ENCODE results near the gene SHOX. TPM values are rescaled to one million over a fixed set of nuclear protein-coding genes. Genes with fewer than 3 reads are reported as not detected.

SHOX gene
- total RNA-seq, 1 donor from 2014 or later: not detected

DNA sequence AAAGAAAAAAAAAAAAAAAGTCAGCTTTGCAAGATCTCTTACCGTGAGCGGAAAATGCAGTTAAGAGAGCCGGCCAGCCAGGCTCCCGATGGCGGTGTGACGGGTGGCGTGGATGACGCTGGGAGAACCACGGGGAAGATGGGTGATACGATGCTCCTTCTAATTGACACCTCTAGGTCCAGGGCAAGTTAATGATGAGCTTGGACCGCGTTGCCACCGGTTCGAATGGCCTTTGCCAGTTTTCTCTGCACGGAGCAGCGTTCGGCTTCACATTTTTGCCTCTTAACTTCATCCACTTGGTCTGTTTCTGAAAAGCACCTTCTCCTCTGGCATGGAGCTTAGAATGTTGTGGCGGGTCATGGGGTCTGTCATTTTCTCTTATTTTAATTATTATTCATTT, 33.2 kb downstream of the SHOX start:
- DNase-seq (ENCODE audit: low spot score): no peak

DNA sequence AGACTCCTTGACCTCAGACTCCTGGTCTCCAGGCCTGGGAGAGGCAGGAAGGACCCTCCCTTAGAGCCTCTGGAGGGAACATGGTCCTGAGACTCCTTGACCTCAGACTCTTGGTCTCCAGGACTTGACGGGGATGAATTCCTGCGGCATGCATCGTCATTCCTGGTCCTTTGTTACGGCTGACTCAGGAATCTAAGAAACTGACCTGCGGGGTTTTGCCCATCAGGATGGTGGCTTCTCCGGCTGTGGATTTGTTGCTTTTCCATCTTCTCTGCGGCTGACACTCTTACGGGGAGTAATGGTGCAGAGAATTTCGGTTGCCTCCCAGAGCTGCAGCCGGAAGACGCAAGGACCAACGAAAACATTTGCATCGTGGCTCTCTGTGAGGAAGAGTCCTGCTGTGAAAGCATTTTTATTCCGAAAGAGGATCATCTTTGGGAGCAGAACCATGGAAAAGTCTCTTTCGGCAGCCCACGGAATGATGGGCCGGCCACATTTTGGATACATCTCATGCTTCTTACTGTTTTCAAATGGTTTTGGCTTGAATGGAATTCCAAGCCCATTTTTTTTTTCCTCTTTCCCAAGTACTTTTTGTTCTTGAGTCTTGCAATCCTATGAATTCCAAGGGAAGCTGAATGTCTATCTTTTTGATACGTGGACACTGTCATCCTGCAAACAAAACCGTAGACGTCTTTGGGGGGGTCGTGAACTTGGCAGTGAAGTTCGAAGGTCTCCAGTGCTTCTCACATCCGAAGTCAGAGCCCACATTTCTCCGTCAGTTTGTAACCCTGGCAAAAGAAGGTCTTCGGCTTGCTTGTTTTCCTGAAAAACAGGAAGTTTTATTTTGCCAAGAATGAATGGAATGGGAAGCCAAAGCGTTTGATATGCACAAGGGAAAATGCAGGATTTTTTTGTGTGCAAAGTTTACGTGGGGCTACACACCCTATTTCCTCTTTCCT, 36.5 kb downstream of the SHOX start:
- no peak for DNase-seq (ENCODE audit: low spot score)

DNA sequence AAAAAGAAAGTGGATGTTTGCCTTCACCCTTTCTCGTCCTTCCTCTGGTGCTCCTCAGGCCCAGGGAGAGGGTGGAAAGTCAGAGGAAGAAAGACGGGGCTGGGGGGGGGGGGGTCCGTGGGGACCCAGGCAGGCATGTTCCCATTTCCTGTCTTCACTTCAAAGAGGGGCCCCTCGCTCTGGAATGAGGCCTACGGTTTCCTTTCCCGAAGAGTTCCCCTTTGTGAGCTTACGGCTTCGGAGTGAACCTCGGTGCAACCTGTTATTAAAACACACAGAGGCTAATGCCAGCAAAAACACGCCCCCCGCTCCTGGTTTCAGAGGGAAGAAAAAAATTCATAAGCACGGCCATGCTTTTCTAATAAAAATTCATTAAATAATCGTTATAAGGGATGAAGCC, 40.1 kb downstream of the SHOX start:
- no peak for DNase-seq (ENCODE audit: low spot score)

DNA sequence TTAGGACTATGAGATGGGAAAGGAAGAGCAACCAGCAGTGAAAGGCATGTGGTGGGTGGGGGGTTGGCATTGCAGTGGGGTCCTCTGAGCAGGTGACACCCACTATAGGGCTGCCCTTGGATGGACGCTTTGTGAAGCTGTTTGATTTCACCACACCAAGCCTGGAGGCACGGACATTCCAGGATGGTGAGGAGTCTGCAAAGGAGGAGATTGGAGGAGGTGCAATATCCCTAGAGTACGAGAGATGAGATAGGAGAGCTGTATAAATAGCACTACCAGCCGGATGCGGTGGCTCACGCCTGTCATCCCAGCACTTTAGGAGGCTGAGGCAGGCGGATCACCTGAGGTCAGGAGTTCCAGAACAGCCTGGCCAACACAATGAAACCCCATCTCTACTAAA, 42.3 kb downstream of the SHOX start:
- no peak for DNase-seq (ENCODE audit: low spot score)

DNA sequence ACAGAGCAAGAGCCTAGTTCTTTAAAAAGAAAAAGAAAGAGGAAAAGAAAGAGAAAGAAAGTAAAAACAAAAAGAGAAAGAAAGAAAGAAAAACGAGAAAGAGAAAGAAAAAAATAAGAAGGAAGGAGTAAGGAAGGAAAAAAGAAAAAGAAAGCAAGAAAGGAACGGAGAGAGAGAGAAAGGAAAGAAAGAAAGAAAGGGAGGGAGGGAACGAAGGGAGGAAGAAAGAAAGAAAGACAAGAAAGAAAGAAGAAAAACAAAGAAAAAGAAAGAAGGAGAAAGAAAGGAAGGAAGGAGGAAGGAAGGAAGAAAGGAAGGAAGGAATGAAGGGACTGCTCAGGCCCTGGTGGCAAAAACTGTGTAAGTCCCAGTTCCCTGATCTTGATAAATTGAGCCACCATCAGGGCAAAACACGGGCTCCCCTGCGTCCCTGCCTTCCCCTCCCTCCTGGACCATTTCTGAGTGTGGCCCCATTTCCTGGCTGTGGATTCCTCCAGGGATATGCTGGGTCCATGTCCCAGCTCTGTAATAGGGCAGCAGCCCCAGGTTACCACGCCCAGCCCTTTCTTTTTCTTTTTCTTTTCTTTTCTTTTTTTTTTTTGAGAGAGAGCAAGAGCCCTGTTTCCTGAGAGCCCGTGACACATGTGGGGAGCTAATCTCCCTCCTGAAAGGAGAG, 44.8 kb downstream of the SHOX start:
- DNase-seq (ENCODE audit: low spot score): no peak

DNA sequence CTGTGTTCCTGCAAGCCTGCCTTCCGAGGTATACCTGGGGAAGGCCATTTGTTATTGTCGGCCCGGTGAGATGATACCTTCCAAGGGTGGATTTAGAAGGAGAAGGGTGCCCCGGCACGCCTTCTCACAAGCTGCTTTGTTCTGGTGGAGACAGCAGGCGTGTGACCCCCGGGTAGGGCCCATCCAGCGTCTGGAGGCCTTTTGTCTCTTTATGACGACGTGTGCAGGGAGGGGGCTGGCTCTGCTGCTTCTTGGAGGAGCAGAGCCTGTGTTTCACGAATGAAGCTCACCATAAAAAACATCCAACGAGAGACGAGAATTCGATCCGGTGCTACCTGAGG, 45.3 kb downstream of the SHOX start:
- no peak for DNase-seq (ENCODE audit: low spot score)

DNA sequence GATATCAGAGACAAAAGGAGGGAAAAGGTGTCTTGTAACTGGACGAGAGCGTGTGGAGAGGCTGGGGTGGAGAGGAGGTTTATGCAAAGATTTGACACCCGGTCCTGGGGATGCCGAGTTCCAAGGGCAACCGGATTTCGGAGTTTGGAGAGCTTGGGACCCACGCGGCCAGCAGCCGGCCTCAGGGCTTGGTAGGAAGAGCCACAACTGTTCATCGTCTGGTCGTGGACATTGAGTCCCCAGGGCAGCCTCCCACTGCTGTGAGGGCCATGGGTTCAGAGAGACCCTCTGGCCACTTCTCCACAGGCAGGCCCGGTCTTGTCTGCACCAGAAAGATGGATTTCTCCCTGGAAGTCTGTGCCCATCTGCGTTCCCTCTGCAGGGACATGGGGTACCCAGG, 46.8 kb downstream of the SHOX start:
- no peak for DNase-seq (ENCODE audit: low spot score)

DNA sequence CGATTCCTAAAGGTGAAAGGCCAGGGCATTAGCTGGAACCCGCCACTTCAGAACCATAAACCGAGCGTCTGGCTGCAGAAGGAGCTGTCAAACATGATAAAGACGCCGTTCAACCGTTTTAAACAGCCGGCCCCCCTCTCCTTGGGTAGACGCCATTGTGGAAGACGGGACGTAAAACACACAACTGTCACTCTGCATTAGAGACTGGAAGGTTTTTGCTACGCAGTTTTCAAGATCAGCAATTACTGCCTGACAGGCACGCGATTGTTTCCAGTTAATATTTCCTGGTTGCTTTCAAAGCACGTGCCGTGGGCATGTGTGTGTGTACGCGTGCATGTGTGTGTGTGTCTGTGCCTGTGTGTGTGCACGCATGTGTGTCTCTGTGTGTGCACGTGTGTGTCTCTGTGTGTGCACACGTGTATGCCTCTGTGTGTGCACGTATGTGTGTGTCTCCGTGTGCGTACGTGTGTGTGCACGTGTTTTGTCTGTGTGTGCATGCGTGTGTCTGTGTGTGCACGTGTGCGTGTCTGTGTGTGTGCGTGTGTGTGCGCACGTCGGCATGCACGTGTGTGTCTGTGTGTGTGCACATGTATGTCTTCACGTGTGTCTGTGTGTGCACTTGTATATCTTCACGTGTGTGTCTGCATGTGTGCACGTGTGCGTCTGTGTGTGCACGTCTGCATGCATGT, 48.8 kb downstream of the SHOX start:
- DNase-seq (ENCODE audit: low spot score): no peak

DNA sequence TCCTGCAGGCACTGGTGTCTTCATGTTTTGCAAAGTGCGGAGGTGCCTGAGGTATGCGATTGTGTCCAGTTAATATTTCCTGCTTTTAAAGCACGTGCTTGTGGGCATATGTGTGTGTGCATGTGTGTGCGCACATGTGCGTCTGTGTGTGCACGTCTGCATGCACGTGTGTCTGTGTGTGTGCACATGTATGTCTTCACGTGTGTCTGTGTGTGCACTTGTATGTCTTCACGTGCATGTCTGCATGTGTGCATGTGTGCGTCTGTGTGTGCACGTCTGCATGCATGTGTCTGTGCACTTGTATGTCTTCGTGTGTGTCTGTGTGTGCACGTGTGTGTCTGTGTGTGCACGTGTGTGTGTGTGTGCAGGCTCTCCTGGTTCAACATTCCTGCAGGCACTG, 49.5 kb downstream of the SHOX start:
- DNase-seq (ENCODE audit: low spot score): no peak

DNA sequence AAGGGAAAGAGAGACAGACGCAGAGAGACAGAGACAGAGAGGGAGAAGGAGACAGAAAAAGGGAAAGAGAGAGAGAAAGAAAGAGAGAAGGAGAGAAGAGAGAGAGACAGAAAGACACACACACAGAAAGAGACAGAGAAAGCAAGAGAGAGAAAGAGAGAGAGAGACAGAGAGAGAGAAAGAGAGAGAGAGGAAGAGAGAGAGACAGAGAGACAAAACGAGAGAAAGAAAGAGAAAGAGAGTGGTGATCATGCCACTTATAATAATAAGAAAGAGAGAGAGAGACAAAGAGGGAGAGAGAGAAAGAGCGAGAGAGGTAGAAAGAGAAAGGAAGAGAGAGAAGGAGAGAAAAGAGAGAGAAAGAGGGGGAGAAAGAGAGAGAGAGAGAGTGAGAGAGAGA, 51.4 kb downstream of the SHOX start:
- DNase-seq (ENCODE audit: low spot score): no peak

DNA sequence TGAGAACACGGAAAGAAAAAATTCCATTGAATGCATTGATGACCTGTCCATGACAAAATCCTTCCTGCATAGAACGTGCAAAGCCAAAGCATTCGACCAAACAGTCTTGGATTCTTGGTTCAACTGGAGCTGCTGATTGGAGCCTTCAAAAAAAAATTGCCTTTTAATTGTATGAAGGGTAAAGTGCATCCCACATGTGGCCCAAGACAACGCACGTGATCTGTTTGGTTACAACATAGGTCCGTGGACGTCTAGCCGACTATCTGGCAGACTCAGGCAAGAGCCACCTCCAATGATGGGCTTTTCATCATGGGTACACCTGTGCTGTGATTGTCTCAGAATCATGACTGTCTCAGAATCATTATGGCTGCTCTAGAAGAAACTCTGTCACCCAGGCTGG, 52.3 kb downstream of the SHOX start:
- no peak for DNase-seq (ENCODE audit: low spot score)

DNA sequence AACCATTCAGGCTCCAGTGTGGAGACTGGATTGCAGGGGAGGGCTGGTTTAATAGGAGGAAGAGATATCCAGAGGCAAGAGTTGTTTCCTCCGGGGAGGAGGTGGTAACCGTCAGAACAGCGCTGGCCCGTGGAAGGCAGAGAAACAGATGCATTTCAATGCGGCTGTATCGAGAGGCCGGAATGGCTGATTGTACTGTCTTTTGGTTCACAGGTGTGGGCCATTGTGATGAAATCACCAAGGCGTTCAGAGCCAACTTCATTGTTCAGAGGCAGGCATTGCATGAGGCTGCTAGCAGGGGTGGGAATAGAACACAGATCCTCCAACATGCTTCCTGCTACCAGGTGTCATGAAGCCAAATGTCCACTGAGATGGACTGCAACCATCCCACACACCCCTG, 53.0 kb downstream of the SHOX start:
- DNase-seq (ENCODE audit: low spot score): no peak

DNA sequence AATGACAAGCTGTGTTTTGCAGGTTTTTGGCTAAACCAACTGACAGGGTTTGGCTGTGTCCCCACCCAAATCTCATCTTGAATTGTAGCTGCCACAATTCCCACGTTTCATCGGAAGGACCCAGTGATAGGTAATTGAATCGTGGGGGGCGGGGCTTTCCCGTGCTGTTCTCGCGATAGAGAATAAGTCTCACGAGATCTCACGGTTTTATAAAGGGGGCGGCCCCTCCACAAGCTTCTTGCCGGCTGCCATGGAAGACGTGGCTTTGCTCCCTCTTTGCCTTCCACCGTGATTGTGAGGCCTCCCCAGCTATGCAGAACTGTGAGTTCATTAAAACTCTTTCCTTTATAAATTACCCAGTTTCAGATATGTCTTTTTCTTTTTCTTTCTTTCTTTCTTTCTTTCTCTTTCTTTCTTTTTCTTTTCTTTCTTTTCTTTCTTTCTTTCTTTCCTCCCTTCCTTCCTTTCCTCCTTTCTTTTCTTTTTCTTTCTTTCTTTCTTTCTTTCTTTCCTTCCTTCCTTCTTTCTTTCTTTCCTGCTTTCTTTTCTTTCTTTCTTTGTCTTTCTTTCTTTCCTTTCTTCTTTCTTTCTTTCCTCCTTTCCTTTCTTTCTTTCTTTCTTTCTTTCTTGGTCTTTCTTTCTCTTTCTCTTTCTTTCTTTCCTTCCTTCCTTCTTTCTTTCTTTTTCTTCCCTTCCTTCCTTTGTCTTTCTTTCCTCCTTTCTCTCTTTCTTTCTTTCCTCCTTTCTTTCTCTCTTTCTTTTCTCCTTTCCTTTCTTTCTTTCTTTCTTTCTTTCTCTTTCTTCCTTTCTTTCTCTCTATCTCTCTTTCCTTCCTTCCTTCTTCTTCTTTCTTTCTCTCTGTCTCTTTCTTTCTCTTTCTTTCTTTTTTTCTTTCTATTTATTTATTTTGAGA, 54.8 kb downstream of the SHOX start:
- no peak for DNase-seq (ENCODE audit: low spot score)

DNA sequence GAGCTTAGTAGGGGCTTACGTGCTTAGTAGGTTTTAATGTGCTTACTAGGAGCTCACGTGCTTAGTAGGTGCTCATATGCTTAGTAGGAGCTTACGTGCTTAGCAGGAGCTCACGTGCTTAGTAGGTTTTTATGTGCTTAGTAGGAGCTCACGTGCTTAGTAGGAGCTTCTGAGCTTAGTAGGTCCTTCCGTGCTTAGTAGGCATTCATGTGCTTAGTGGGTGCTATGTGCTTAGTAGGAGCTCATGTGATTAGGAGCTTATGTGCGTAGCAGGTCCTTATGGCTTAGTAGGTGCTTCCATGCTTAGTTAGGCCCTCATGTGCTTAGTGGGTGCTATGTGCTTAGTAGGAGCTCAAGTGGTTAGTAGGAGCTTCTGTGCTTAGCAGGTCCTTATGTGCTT, 59.4 kb downstream of the SHOX start:
- DNase-seq (ENCODE audit: low spot score): no peak

DNA sequence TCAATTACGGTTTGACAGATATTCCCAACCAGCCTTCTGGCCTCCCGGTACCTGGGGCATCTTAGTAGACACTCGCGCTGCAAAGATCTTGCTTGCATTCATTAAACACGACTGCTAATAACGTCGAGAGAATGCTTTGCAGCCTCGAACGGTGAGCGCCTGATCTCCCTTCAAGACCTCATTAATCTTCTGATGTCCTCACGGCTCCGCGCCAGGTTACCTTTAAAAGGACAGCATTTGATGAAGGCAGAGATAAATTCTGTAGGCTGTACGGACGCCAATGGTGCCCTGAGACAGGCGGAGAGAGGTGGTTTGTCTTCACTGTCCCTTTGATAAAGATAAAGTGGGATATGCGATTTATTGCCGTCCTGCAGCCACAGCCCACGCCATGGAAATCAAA, 64.2 kb downstream of the SHOX start:
- DNase-seq (ENCODE audit: low spot score): no peak

DNA sequence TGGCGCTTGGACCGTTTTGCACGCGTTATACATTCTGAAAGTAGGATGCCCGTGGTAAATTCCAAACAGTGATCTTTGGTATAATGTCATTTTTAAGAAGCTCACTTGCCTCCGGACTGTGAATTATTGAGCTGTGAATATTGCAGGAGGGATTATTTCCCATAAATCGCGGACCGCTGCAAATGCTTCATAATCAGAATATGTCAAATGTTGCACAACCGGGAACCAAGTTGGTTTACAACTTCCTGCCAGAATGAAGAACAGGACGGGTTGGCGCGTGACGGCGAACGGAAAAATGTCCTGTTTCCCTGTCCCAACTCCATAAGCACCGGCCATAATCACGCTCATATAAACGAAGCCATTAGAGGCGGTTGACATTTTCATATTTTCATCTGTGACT, 67.6 kb downstream of the SHOX start:
- DNase-seq (ENCODE audit: low spot score): no peak

DNA sequence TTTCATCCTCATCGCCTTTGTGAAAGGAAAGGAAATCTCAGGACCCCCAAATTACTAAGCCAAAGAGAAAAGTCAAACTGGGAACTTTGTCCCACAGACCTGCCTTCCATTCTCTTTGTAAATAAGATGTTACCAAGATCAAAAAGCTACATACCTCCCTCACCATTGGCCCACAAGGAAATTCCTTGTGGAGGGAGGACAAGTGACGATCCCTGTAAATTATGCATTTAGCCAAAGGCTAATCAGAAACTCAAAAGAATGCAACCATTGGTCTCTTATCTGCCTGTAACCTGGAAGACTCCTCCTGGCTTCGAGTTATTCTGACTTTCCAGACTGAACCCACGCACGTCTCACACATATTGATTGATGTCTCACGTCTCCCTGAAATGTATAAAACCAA, 70.3 kb downstream of the SHOX start:
- DNase-seq (ENCODE audit: low spot score): no peak

DNA sequence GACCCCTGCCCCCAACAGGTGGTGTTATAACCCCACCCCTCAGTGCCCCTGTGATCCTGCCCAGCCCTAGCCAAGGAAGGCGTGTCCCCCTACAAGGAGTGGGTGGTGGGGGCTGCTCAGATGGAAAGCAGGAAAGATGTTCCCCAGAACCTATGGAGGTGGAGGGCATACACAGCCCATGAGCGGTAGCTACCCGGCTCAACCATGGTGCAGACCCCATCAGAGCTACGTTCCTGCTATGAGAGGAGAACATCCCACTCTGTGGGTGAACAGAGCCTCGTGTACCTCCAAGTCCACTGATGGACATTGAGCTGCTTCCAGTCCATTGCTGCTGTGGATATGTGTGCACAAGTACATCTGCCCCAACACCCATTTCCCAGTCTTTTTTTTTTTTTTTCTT, 71.1 kb downstream of the SHOX start:
- no peak for DNase-seq (ENCODE audit: low spot score)

DNA sequence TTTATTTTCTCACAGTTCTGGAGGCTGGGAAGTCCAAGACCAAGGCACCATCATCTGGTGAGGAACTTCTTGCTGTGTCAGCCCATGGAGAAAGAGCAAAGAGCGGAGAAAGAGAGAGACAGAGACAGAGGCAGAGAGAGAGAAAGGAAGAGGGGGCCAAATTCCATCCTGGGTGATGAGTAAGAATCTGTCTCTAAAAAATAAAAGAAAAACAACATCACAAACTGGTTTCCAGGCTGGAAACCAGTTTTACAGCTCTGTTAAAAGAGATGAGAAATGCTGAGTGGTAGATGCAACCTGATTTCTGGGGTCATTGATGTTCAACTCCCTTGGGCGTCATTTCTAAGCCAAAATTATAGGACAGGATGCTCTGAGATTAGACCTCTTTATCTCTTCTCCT, 72.9 kb downstream of the SHOX start:
- DNase-seq (ENCODE audit: low spot score): no peak

DNA sequence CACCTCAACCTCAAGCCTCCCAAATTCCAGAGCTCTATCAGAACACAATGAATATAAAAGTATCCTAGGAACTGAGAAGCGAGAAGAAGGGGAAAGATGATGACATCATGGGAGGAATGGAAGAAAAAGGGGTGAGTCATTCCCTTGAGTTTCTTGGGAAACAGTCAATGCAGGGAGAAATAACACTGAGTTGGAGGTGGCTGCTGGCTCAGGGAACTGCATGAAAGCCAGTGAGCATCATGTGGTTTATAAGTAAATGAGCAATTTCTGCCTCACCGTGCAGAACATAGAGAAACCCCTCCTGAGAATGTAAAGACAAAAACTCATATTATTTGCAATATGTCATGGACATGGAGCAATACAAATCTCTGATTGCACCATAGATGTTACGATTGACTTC, 73.3 kb downstream of the SHOX start:
- no peak for DNase-seq (ENCODE audit: low spot score)
